Purkinje cell (primary cell): ENCODE results near the gene C1orf198. TPM values are rescaled to one million over a fixed set of nuclear protein-coding genes. Genes with fewer than 3 reads are reported as not detected.

Source experiments
- polyA plus RNA-seq: library from polyadenylated mRNA; unstranded; fragments of >200 nt; fragmentation: Nextera tagmentation; gene quantifications from 2 replicates; pipeline ENCODE4 v1.2.1, GENCODE V29; 2014

Gene C1orf198, protein sequence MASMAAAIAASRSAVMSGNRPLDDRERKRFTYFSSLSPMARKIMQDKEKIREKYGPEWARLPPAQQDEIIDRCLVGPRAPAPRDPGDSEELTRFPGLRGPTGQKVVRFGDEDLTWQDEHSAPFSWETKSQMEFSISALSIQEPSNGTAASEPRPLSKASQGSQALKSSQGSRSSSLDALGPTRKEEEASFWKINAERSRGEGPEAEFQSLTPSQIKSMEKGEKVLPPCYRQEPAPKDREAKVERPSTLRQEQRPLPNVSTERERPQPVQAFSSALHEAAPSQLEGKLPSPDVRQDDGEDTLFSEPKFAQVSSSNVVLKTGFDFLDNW
- 13.3 and 18.8 TPM in 2 replicates for polyA plus RNA-seq

DNA sequence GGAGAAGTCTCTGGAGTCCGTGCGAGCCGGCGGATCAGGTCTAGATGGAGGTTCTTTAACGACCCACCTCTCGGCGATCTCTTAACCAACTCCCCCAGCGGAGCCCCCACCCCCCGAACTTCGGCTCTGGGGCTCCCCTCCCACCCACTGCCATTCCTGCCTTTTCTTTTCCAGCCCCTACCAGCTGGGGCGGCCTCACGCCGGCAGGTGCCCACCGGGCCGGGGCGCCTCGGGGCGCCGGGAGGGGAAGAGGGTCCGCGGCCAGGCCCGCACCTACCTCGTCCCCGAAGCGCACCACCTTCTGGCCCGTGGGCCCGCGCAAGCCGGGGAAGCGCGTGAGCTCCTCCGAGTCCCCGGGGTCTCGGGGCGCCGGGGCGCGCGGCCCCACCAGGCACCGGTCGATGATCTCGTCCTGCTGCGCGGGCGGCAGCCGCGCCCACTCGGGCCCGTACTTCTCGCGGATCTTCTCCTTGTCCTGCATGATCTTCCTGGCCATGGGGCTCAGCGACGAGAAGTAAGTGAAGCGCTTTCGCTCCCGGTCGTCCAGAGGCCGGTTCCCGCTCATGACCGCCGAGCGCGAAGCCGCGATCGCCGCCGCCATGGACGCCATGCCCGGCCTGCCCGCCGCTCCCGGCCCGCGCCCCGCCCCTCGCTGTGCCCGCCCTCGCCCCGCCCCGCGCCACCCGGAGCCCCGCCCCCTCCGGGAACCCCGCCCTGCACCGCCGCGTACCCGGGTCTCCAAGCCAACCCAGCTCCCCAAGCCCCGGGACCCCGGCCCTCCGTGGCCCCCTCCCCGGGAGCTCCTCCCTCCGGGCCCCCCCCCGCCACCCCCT, at the start of gene C1orf198:
Gene C1orf198 (minus strand): TSS at position 619 of the 833 bp plus-strand sequence. CDS start 9 bp downstream, at position 610.

Other genes with a start within 250 kb of the C1orf198 start
- gene COG2, start 226.0 kb downstream of the C1orf198 start, polyA plus RNA-seq = 14.4 and 17.8 TPM in 2 replicates
- gene AGT, start 154.4 kb downstream of the C1orf198 start, polyA plus RNA-seq = 0.48 and 1.9 TPM in 2 replicates
- gene CAPN9, start 121.1 kb downstream of the C1orf198 start, polyA plus RNA-seq = 0.09 TPM in 1 of 2 replicates, not detected in the other
- 8.3 and 9.9 TPM in 2 replicates for gene TTC13, start 110.3 kb upstream of the C1orf198 start, polyA plus RNA-seq
- 114 and 123 TPM in 2 replicates for gene ARV1, start 110.6 kb upstream of the C1orf198 start, polyA plus RNA-seq
- 2.5 and 3.6 TPM in 2 replicates for gene FAM89A, start 171.7 kb upstream of the C1orf198 start, polyA plus RNA-seq